Epithelial cell of proximal tubule (primary cell): ENCODE results near the gene DDX50. TPM values are rescaled to one million over a fixed set of nuclear protein-coding genes. Genes with fewer than 3 reads are reported as not detected.

Source experiments
- DNase-seq: peaks from one replicate; pipeline ENCODE4 v3.0.0-alpha.2; 2011; ENCODE audit warnings: low read depth
- H3K4me3 ChIP-seq: 2 replicates; pipeline ENCODE4 v1.5.1; 2011; ENCODE audit warnings: low read depth, mild to moderate bottlenecking, low read length
- total RNA-seq: library from RNA; depleted of rRNA; stranded (reverse); fragments of >200 nt; gene quantifications from 2 replicates; pipeline ENCODE4 v1.2.3, GENCODE V29; 2015
- TF ChIP-seq, protein P1 (sequence below): conservative IDR thresholded peaks from 2 replicates; pipeline ENCODE4 v1.5.1; 2012; ENCODE audit warnings: low read depth, mild to moderate bottlenecking, low read length

Gene DDX50
- total RNA-seq, 1 donor from 2014 or later = 35.6 TPM

DNA sequence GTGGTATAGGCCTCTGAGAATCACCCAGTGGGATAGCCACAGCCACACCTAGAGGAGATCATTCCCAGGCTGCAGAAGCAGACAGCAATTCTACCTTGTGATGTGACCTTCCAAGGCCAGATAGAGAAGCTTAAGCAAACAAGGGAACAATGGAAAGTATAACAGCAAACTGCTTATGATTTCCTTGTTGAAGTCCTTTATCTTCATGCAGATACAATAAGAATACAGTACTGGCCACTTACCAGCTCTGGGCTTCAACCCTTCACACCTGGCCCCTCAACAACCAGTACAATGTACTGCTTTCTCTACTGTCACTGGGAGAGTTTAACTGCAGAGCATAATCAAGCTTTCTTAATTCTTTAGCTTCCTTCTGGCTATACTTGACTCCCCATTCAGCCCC is 22.6 kb upstream of the DDX50 start:
- no peak overlapping the region for H3K4me3 ChIP-seq
- TF ChIP-seq, protein P1, sequence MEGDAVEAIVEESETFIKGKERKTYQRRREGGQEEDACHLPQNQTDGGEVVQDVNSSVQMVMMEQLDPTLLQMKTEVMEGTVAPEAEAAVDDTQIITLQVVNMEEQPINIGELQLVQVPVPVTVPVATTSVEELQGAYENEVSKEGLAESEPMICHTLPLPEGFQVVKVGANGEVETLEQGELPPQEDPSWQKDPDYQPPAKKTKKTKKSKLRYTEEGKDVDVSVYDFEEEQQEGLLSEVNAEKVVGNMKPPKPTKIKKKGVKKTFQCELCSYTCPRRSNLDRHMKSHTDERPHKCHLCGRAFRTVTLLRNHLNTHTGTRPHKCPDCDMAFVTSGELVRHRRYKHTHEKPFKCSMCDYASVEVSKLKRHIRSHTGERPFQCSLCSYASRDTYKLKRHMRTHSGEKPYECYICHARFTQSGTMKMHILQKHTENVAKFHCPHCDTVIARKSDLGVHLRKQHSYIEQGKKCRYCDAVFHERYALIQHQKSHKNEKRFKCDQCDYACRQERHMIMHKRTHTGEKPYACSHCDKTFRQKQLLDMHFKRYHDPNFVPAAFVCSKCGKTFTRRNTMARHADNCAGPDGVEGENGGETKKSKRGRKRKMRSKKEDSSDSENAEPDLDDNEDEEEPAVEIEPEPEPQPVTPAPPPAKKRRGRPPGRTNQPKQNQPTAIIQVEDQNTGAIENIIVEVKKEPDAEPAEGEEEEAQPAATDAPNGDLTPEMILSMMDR = no peak

DNA sequence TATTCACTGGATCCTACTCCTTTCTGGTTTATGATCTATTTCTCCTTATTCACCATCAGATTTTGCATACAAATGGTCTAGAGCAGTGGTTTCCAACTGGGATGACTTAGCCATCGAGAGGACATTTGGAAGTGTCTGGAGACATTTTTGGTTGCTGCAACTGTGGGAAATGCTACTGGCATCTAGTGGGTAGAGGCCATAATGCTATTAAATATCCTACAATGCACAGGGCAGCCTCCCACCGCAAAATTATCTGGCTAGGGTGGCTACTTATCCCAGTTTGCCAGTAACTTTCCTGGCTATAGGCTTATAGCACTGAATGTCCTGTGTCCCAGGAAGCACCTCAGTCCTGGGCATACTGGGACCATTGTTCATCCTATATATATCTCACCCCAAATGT is 21.5 kb upstream of the DDX50 start:
- TF ChIP-seq, protein P1 = no peak
- no peak for DNase-seq

More for the DNA sequence above, 22.6 kb upstream of the DDX50 start:
- DNase-seq = no peak

DNA sequence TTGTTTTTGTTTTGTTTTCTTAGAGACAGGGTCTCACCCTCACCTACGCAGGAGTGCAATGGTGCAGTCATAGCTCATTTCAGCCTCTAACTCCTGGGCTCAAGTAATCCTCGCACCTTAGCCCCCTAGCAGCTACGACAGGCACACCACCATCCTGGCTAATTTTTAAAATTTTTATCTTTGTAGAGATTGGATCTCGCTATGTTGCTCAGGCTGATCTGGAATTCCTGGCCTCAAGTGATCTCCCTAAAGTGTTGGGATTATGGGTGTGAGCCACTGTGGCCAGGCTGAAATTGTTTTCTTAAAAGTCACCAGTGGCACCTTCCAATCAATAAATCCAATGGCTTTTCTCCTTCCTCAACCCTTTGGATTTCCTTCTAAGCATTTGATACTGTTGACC is 20.9 kb upstream of the DDX50 start:
- TF ChIP-seq, protein P1 = no peak
- DNase-seq = no peak
- H3K4me3 ChIP-seq = no peak overlapping the region

More for the DNA sequence above, 21.5 kb upstream of the DDX50 start:
- H3K4me3 ChIP-seq = no peak overlapping the region

DNA sequence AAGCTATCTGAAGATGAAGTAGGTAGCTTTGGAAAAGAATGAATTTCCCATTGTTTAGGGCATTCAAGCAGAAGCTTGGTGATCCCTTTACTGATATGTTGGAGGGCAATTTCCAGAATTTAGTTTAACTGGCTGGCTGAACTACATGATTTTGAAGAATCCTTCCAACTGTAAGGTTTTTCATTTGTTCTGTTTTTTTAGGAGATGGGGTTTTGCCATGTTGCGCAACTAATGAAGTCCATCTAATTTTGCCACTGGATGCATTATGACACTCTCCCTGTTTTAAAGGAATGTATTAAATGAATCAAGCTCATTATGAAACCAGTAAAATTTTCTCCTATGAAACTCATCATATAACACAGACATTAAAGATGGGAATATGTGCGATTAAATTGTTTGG is 6.1 kb upstream of the DDX50 start:
- no peak overlapping the region for H3K4me3 ChIP-seq
- DNase-seq = no peak
- TF ChIP-seq, protein P1 = no peak

DNA sequence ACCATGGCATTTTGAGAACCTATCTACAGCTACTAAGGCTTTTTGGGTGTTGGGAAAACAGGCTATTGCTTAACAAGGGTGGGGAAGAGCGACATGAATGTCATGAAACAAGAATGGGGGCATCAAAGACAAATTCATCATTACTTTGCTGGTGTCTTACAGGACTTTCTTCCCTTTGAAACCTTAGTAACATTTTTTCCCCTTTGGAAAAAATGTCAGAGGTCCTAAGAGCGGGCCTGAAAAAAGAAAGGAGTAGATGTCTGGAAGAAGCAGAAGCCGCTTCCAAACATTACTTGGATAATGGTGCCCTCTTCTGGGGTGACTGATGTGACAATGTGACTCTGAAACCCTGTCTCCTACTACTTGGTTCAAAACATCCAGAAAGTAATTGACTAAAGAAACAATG is 3.8 kb upstream of the DDX50 start:
- TF ChIP-seq, protein P1 = peak; percentile 62
- peak; percentile 30 for DNase-seq
- H3K4me3 ChIP-seq = no peak overlapping the region

DNA sequence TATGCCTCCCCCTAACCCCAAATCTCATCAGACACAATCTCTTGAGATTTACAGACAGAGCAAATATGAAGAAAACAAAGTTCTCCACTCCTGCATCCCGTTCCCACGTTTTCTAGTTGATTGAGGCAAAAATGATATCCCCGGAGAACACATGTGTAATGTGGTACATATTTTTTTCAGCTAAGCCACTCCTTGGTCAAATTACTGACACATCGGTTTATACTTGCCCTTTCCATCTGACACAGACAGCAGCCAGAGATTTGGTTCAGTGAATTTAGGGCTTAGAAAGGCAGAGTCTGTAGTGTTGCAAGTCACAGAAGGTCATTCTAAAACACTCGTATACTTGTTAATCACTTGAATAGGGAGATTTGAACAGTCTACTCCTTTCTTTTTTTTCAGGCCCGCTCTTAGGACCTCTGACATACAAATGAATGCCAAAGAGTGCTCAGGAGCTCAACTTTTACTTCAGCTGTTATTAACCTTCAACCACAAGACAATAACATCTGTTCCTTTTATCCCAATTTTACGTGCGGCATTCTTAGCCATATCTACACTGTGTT is 1.8 kb upstream of the DDX50 start:
- no peak overlapping the region for H3K4me3 ChIP-seq
- DNase-seq = no peak
- TF ChIP-seq, protein P1 = no peak

DNA sequence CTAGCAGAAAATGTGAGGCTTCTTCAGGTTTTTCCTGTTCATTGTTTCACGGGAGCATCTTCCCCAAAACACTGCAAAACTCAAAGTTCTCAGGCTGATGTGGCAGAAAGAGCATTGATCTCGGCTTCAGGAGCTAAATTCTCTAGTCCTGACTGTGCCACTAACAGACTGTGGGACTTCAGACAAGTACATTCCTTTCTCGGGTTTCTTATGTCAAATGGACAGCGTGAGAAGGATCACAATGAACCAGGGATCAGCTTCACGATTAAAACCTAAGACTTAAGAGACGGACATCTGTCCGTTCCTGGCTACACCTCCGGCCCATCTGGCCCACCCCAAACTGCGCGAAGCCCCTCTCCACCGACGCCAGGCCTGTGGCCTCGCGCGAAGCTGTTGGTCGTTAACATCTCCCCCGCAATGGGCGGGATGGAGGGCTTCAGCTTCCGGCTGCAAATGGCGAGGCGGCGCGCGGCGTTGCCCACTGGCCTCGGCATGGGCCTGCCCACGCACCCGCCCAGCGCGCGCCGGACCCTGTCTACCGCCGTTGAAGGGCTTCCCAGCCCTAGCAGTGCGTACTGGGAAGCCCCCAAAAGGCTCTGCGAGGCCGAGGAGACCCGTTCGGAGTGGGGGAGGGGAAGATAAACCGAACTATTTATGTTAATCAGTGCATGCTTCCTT is 549 bp upstream of the DDX50 start:
- TF ChIP-seq, protein P1 = no peak
- DNase-seq = peak; percentile 33
- H3K4me3 ChIP-seq = peak overlapping the region; percentile 80
